Stomach smooth muscle (tissue), 2 donors: ENCODE data around the gene SV2C.

Source experiments
- H3K27ac ChIP-seq: one replicate; pipeline ENCODE4 v1.7.0; 2013; ENCODE audit warnings: mild to moderate bottlenecking, low read length, inconsistent platforms
- H3K27me3 ChIP-seq, 2 donors: one replicate each; pipeline ENCODE4 v1.7.0; 2013; ENCODE audit warnings: low read length in 2 of 2; ENCODE audit not compliant: insufficient read depth in 2 of 2, control insufficient read depth in 1 of 2
- H3K36me3 ChIP-seq, 2 donors: one replicate each; pipeline ENCODE4 v1.7.0; 2013; ENCODE audit warnings: low read length in 2 of 2; ENCODE audit not compliant: control insufficient read depth in 2 of 2, insufficient read depth in 2 of 2
- H3K4me1 ChIP-seq: one replicate; pipeline ENCODE4 v1.7.0; 2013; ENCODE audit warnings: low read length; ENCODE audit not compliant: control insufficient read depth, insufficient read depth
- H3K4me3 ChIP-seq, 2 donors: one replicate each; pipeline ENCODE4 v1.7.0; 2013; ENCODE audit warnings: low read length in 2 of 2
- H3K9ac ChIP-seq, 2 donors: one replicate each; pipeline ENCODE4 v1.7.0; 2013; ENCODE audit warnings: low read length in 2 of 2, mild to moderate bottlenecking in 1 of 2
- H3K9me3 ChIP-seq, 2 donors: one replicate each; pipeline ENCODE4 v1.7.0; 2013; ENCODE audit warnings: low read length in 2 of 2; ENCODE audit not compliant: control insufficient read depth in 2 of 2
- donor health status: healthy.
- donor health status: Pancreatic carcinoma.

SV2C gene

GRCh38 chr5:76165711-76166374, 82.7 kb downstream of the SV2C start:
- Histone ChIP-seq H3K4me1 (no peaks in the 10 kb centered on the region), H3K4me3 (no peak overlapping the region), H3K9ac (no peak overlapping the region), H3K27ac (no peak overlapping the region), H3K9me3 (peaks cover 0 to 3% of the 10 kb centered on the region in 2 donors), H3K36me3 (no peaks in the 10 kb centered on the region), H3K27me3 (no peaks in the 10 kb centered on the region)

- H3K4me1 ChIP-seq = no peaks in the 10 kb centered on the region
- H3K27me3 ChIP-seq = no peaks in the 10 kb centered on the region
- H3K9me3 ChIP-seq = peaks cover 0 to 3% of the 10 kb centered on the region in 2 donors
- H3K27ac ChIP-seq = no peak overlapping the region
- H3K4me3 ChIP-seq = no peak overlapping the region
- H3K36me3 ChIP-seq = no peaks in the 10 kb centered on the region
- no peak overlapping the region for H3K9ac ChIP-seq
These were observed 83.8 kb downstream of the SV2C start for GRCh38 chr5:76166886-76167576.

- no peaks in the 10 kb centered on the region for H3K27me3 ChIP-seq
These were observed 86.1 kb downstream of the SV2C start for GRCh38 chr5:76169146-76169905.

GRCh38 chr5:76174101-76174500, 90.9 kb downstream of the SV2C start:
- Histone ChIP-seq H3K4me1 (no peaks in the 10 kb centered on the region), H3K4me3 (no peak overlapping the region), H3K9me3 (no peaks in the 10 kb centered on the region), H3K27ac (no peak overlapping the region), H3K36me3 (no peaks in the 10 kb centered on the region), H3K9ac (no peak overlapping the region), H3K27me3 (no peaks in the 10 kb centered on the region)

More at GRCh38 chr5:76169146-76169905, 86.1 kb downstream of the SV2C start:
- H3K4me3 ChIP-seq = no peak overlapping the region
- H3K4me1 ChIP-seq = no peaks in the 10 kb centered on the region
- H3K9me3 ChIP-seq = peaks cover 0 to 3% of the 10 kb centered on the region in 2 donors
- no peak overlapping the region for H3K9ac ChIP-seq
- H3K36me3 ChIP-seq = no peaks in the 10 kb centered on the region
- H3K27ac ChIP-seq = no peak overlapping the region

GRCh38 chr5:76175051-76175666, 92.0 kb downstream of the SV2C start:
- Histone ChIP-seq H3K27me3 (no peaks in the 10 kb centered on the region), H3K27ac (no peak overlapping the region), H3K36me3 (no peaks in the 10 kb centered on the region), H3K9me3 (no peaks in the 10 kb centered on the region), H3K4me1 (no peaks in the 10 kb centered on the region), H3K9ac (no peak overlapping the region), H3K4me3 (no peak overlapping the region)

GRCh38 chr5:76175821-76176403, 92.7 kb downstream of the SV2C start:
- Histone ChIP-seq H3K27ac (no peak overlapping the region), H3K9ac (no peak overlapping the region), H3K4me3 (no peak overlapping the region)

GRCh38 chr5:76177978-76178377, 94.8 kb downstream of the SV2C start:
- Histone ChIP-seq H3K27me3 (no peaks in the 10 kb centered on the region), H3K27ac (no peak overlapping the region), H3K4me1 (no peaks in the 10 kb centered on the region), H3K9ac (no peak overlapping the region), H3K36me3 (no peaks in the 10 kb centered on the region), H3K4me3 (no peak overlapping the region), H3K9me3 (no peaks in the 10 kb centered on the region)

More at GRCh38 chr5:76175821-76176403, 92.7 kb downstream of the SV2C start:
- H3K4me1 ChIP-seq = no peaks in the 10 kb centered on the region
- H3K9me3 ChIP-seq = no peaks in the 10 kb centered on the region
- no peaks in the 10 kb centered on the region for H3K27me3 ChIP-seq
- no peaks in the 10 kb centered on the region for H3K36me3 ChIP-seq

- no peaks in the 10 kb centered on the region for H3K27me3 ChIP-seq
- H3K27ac ChIP-seq = no peak overlapping the region
- no peaks in the 10 kb centered on the region for H3K36me3 ChIP-seq
- no peak overlapping the region for H3K9ac ChIP-seq
- no peak overlapping the region for H3K4me3 ChIP-seq
- no peaks in the 10 kb centered on the region for H3K9me3 ChIP-seq
- H3K4me1 ChIP-seq = no peaks in the 10 kb centered on the region
These were observed 95.7 kb downstream of the SV2C start for GRCh38 chr5:76178913-76179312.

- Histone ChIP-seq H3K4me1 (no peaks in the 10 kb centered on the region), H3K27me3 (no peaks in the 10 kb centered on the region), H3K9ac (no peak overlapping the region), H3K9me3 (no peaks in the 10 kb centered on the region), H3K36me3 (no peaks in the 10 kb centered on the region), H3K4me3 (no peak overlapping the region), H3K27ac (no peak overlapping the region)
These were observed 97.9 kb downstream of the SV2C start for GRCh38 chr5:76180814-76181805.
